Measurements from ENCODE around the gene H2BW2.

The H2BW2 gene

DNA sequence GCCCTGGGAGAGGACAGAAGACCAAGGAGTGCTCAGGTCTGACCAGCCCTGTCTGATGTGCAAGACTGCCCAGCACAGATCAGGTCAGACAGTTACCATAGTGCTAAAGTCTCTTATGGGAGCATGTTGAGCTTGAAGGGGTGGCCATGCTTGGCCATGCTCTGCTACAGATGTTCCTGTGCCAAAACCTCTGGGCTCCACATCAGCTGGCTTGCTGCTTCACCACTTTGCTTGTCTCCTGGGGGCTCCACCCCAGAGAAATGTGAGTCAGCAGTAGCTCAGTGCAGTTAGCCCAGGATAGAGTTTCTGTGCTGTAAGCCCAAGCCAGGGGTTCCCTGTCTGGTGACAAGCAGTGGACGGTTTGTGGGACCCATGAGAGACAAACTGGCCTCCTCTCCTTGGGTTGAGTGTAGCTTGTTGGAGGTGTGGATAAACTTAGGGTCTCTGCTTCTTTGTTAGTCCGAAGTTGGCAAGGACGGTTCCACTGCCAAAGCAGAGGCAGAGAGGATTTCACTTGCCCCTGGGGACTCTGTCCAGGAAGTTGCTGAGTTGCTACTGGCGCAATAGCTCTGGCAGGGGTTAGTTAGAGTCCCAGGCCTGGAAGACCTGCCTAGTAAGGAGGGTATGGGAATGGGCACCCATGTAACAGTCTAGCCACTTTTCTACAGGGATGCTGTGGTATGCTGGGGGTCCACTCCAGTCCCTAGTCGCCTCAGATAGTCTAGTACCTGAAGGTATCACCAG, 45.0 kb downstream of the H2BW2 start:
- Histone ChIP-seq H3K4me1 (ENCODE audit: low read length) (no peaks in the 10 kb centered on the region), H3K79me2 (ENCODE audit: low read length) (no peaks in the 10 kb centered on the region), H3K27me3 (ENCODE audit: low read depth, low read length) (peaks cover 2% of the 10 kb centered on the region; the same call in 1 of the 2 replicates), H3K4me2 (ENCODE audit: low read length) (no peak overlapping the region), H4K20me1 (ENCODE audit: insufficient read depth, low read length) (no peaks in the 10 kb centered on the region), H3K36me3 (replicated peaks; ENCODE audit: low read depth, low read length) (no peaks in the 10 kb centered on the region), H3K4me3 (ENCODE audit: low read length) (no peak overlapping the region), H2AFZ (ENCODE audit: low read depth, low read length) (no peak overlapping the region), H3K27ac (ENCODE audit: low read length) (no peak overlapping the region), H3K9ac (ENCODE audit: low read length) (no peak overlapping the region), H3K9me3 (ENCODE audit: insufficient read depth, low read length) (no peaks in the 10 kb centered on the region)
- no peak for TF ChIP-seq EZH2phosphoT487 (IDR thresholded peaks at IDR 0.05; ENCODE audit: low read depth)
- TF ChIP-seq, protein P1, sequence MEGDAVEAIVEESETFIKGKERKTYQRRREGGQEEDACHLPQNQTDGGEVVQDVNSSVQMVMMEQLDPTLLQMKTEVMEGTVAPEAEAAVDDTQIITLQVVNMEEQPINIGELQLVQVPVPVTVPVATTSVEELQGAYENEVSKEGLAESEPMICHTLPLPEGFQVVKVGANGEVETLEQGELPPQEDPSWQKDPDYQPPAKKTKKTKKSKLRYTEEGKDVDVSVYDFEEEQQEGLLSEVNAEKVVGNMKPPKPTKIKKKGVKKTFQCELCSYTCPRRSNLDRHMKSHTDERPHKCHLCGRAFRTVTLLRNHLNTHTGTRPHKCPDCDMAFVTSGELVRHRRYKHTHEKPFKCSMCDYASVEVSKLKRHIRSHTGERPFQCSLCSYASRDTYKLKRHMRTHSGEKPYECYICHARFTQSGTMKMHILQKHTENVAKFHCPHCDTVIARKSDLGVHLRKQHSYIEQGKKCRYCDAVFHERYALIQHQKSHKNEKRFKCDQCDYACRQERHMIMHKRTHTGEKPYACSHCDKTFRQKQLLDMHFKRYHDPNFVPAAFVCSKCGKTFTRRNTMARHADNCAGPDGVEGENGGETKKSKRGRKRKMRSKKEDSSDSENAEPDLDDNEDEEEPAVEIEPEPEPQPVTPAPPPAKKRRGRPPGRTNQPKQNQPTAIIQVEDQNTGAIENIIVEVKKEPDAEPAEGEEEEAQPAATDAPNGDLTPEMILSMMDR (IDR thresholded peaks at IDR 0.05; ENCODE audit: low read depth, low read length) = no peak

DNA sequence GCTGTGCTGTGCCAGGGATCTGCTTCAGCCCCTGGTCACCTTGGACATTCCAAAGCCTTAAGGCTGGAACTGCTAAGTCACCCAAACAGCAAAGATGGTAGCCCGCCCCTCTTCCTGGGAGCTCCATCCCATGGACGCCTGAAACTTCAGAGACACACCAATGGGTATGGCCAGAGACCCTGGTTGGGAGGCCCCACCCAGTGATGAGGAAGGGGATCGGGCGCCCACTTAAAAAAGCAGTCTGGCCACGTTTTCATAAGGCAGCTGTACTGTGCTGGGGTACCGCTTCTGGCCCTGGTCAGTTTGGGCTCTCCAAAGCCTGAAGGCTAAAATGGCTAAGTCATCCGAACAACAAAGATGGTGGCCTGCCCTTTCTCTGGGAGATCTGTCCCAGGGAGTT, 45.7 kb downstream of the H2BW2 start:
- H3K79me2 ChIP-seq (ENCODE audit: low read length) = no peaks in the 10 kb centered on the region
- no peak overlapping the region for H3K9ac ChIP-seq (ENCODE audit: low read length)
- H3K27ac ChIP-seq (ENCODE audit: low read length) = no peak overlapping the region
- no peak overlapping the region for H2AFZ ChIP-seq (ENCODE audit: low read depth, low read length)
- no peak overlapping the region for H3K4me3 ChIP-seq (ENCODE audit: low read length)
- no peaks in the 10 kb centered on the region for H3K4me1 ChIP-seq (ENCODE audit: low read length)
- H3K36me3 ChIP-seq (replicated peaks; ENCODE audit: low read depth, low read length) = no peaks in the 10 kb centered on the region
- no peaks in the 10 kb centered on the region for H3K9me3 ChIP-seq (ENCODE audit: insufficient read depth, low read length)
- H3K4me2 ChIP-seq (ENCODE audit: low read length) = no peak overlapping the region
- no peaks in the 10 kb centered on the region for H4K20me1 ChIP-seq (ENCODE audit: insufficient read depth, low read length)
- H3K27me3 ChIP-seq (ENCODE audit: low read depth, low read length) = peaks cover 2% of the 10 kb centered on the region; the same call in 1 of the 2 replicates
- TF ChIP-seq EZH2phosphoT487 (IDR thresholded peaks at IDR 0.05; ENCODE audit: low read depth) = no peak
- TF ChIP-seq, protein P1 (IDR thresholded peaks at IDR 0.05; ENCODE audit: low read depth, low read length) = no peak

DNA sequence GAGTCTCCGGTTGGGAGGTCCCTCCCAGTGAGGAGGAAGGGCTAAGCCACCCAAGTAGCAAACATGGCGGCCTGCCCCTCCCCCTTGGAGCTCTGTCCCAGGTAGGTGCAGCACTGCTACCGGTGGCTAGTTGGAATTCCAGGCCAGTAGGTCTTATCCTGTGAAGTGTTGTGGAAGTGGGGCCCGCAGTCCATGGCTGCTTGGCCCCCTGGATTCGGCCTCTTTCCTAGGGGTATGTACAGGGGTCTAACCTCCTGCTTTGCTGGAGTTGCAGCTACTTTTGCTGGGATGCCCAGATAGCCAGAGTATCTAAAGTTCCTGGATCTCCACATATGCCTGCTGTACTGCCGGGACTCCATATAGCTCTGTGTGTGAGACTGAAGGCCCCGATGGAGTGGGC, 46.2 kb downstream of the H2BW2 start:
- Histone ChIP-seq H3K4me2 (ENCODE audit: low read length) (no peak overlapping the region), H3K4me3 (ENCODE audit: low read length) (no peak overlapping the region), H3K4me1 (ENCODE audit: low read length) (no peaks in the 10 kb centered on the region), H2AFZ (ENCODE audit: low read depth, low read length) (no peak overlapping the region), H3K36me3 (replicated peaks; ENCODE audit: low read depth, low read length) (no peaks in the 10 kb centered on the region), H3K9ac (ENCODE audit: low read length) (no peak overlapping the region), H3K9me3 (ENCODE audit: insufficient read depth, low read length) (no peaks in the 10 kb centered on the region), H4K20me1 (ENCODE audit: insufficient read depth, low read length) (no peaks in the 10 kb centered on the region), H3K79me2 (ENCODE audit: low read length) (no peaks in the 10 kb centered on the region), H3K27ac (ENCODE audit: low read length) (no peak overlapping the region), H3K27me3 (ENCODE audit: low read depth, low read length) (peaks cover 2% of the 10 kb centered on the region; the same call in 1 of the 2 replicates)
- TF ChIP-seq EZH2phosphoT487 (IDR thresholded peaks at IDR 0.05; ENCODE audit: low read depth) = no peak
- TF ChIP-seq, protein P1 (IDR thresholded peaks at IDR 0.05; ENCODE audit: low read depth, low read length) = no peak
